ENCODE data around the gene NCOA5.

NCOA5 gene

GRCh38 chr20:46028772-46029371, 60.9 kb downstream of the NCOA5 start, which contains the start of gene SLC12A5:
SLC12A5 (plus strand) TSS chr20:46029215; CDS start chr20:46029345, 130 bp downstream.
- Histone ChIP-seq H3K79me2 (ENCODE audit: control insufficient read depth, insufficient read depth, low read length) (no peaks in the 10 kb centered on the region), H3K36me3 (ENCODE audit: control insufficient read depth, insufficient read depth, low read length) (no peaks in the 10 kb centered on the region), H3K56ac (ENCODE audit: low read length) (no peak within 1 kb of the TSS), H3K4ac (ENCODE audit: low read depth, low read length) (no peak within 1 kb of the TSS), H3K79me1 (ENCODE audit: low read length) (no peaks in the 10 kb centered on the region), H3K4me1 (ENCODE audit: control insufficient read depth, low read depth, low read length) (no peaks in the 10 kb centered on the region), H2BK15ac (replicated peaks; ENCODE audit: low read depth) (no peak within 1 kb of the TSS), H2BK120ac (ENCODE audit: low read depth, low read length) (no peak within 1 kb of the TSS), H4K8ac (ENCODE audit: low read depth, low read length) (no peak within 1 kb of the TSS), H2AK5ac (ENCODE audit: low read length) (no peak within 1 kb of the TSS), H3K27me3 (ENCODE audit: insufficient read depth, low read length, poor library complexity) (peaks cover 44% of the 10 kb centered on the region), H3K18ac (ENCODE audit: low read length) (no peak within 1 kb of the TSS), H3K23ac (ENCODE audit: low read length) (no peak within 1 kb of the TSS), H3K9ac (ENCODE audit: low read length) (no peak within 1 kb of the TSS), H3K4me3 (ENCODE audit: low read length) (no peak within 1 kb of the TSS), H4K5ac (ENCODE audit: low read length) (no peak within 1 kb of the TSS), H3K27ac (ENCODE audit: low read depth, low read length) (no peak within 1 kb of the TSS), H3K4me2 (ENCODE audit: low read length) (no peak within 1 kb of the TSS), H2BK5ac (ENCODE audit: low read length) (no peak within 1 kb of the TSS)
- DNase-seq: no peak
- no CpG with 5 or more reads among the region's 56 CpGs for WGBS (ENCODE audit: extremely low coverage, insufficient coverage, low lambda C conversion rate)

- Histone ChIP-seq H3K27me3 (ENCODE audit: insufficient read depth, low read length, poor library complexity) (peaks cover 37% of the 10 kb centered on the region), H3K56ac (ENCODE audit: low read length) (no peak overlapping the region), H3K36me3 (ENCODE audit: control insufficient read depth, insufficient read depth, low read length) (no peaks in the 10 kb centered on the region), H2BK120ac (ENCODE audit: low read depth, low read length) (no peak overlapping the region), H3K9ac (ENCODE audit: low read length) (no peak overlapping the region), H2BK15ac (replicated peaks; ENCODE audit: low read depth) (no peak overlapping the region), H3K79me1 (ENCODE audit: low read length) (no peaks in the 10 kb centered on the region), H3K23ac (ENCODE audit: low read length) (no peak overlapping the region), H3K18ac (ENCODE audit: low read length) (no peak overlapping the region), H3K27ac (ENCODE audit: low read depth, low read length) (no peak overlapping the region), H2AK5ac (ENCODE audit: low read length) (no peak overlapping the region), H2BK5ac (ENCODE audit: low read length) (no peak overlapping the region), H4K8ac (ENCODE audit: low read depth, low read length) (no peak overlapping the region), H3K4me2 (ENCODE audit: low read length) (no peak overlapping the region), H3K4me1 (ENCODE audit: control insufficient read depth, low read depth, low read length) (no peaks in the 10 kb centered on the region), H3K4ac (ENCODE audit: low read depth, low read length) (no peak overlapping the region), H3K4me3 (ENCODE audit: low read length) (no peak overlapping the region), H4K5ac (ENCODE audit: low read length) (no peak overlapping the region), H3K79me2 (ENCODE audit: control insufficient read depth, insufficient read depth, low read length) (no peaks in the 10 kb centered on the region)
- no peak for DNase-seq
- WGBS (ENCODE audit: extremely low coverage, insufficient coverage, low lambda C conversion rate): no CpG with 5 or more reads among the region's 7 CpGs
These were observed 61.7 kb downstream of the NCOA5 start for GRCh38 chr20:46028110-46028509.

GRCh38 chr20:46027245-46027853, 62.4 kb downstream of the NCOA5 start:
- Histone ChIP-seq H3K4me3 (ENCODE audit: low read length) (no peak overlapping the region), H2BK5ac (ENCODE audit: low read length) (no peak overlapping the region), H3K9ac (ENCODE audit: low read length) (no peak overlapping the region), H3K18ac (ENCODE audit: low read length) (no peak overlapping the region), H3K56ac (ENCODE audit: low read length) (no peak overlapping the region), H3K23ac (ENCODE audit: low read length) (no peak overlapping the region), H3K79me1 (ENCODE audit: low read length) (no peaks in the 10 kb centered on the region), H3K4me1 (ENCODE audit: control insufficient read depth, low read depth, low read length) (no peaks in the 10 kb centered on the region), H3K27me3 (ENCODE audit: insufficient read depth, low read length, poor library complexity) (peaks cover 29% of the 10 kb centered on the region), H3K27ac (ENCODE audit: low read depth, low read length) (no peak overlapping the region), H4K5ac (ENCODE audit: low read length) (no peak overlapping the region), H2AK5ac (ENCODE audit: low read length) (no peak overlapping the region), H2BK120ac (ENCODE audit: low read depth, low read length) (no peak overlapping the region), H3K79me2 (ENCODE audit: control insufficient read depth, insufficient read depth, low read length) (no peaks in the 10 kb centered on the region), H2BK15ac (replicated peaks; ENCODE audit: low read depth) (no peak overlapping the region), H3K4ac (ENCODE audit: low read depth, low read length) (no peak overlapping the region), H3K4me2 (ENCODE audit: low read length) (no peak overlapping the region), H4K8ac (ENCODE audit: low read depth, low read length) (no peak overlapping the region), H3K36me3 (ENCODE audit: control insufficient read depth, insufficient read depth, low read length) (no peaks in the 10 kb centered on the region)
- no CpG with 5 or more reads among the region's 4 CpGs for whole genome bisulfite sequencing (ENCODE audit: extremely low coverage, insufficient coverage, low lambda C conversion rate)
- peak; percentile 72 for DNase-seq

DNA sequence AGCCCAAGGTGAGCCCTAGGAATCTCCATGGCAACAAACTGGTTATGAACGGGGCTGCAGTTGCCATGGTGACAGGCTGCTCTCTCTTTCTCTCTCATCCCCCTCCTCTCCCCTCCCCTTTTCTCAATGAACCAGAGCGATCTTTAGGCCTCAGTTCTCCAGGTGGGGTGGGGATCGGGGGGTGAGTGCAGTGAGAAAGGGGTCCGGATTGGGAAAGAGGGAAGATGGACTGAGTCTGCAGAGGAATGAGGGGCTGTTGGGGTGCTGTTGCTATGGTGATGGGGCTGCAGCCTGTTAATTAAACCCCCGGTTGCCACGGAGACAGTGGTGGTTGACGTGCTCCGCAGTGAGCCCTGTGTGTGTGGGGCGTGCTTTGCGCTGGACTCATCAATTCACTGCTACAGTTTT, 64.4 kb downstream of the NCOA5 start:
- no peak overlapping the region for H3K27ac ChIP-seq (ENCODE audit: low read depth, low read length)
- no peak overlapping the region for H2BK120ac ChIP-seq (ENCODE audit: low read depth, low read length)
- WGBS (ENCODE audit: extremely low coverage, insufficient coverage, low lambda C conversion rate): no CpG with 5 or more reads among the region's 10 CpGs
- H3K4me3 ChIP-seq (ENCODE audit: low read length): no peak overlapping the region
- H3K79me1 ChIP-seq (ENCODE audit: low read length): no peaks in the 10 kb centered on the region
- H3K36me3 ChIP-seq (ENCODE audit: control insufficient read depth, insufficient read depth, low read length): no peaks in the 10 kb centered on the region
- no peak overlapping the region for H4K8ac ChIP-seq (ENCODE audit: low read depth, low read length)
- H3K27me3 ChIP-seq (ENCODE audit: insufficient read depth, low read length, poor library complexity): peaks cover 11% of the 10 kb centered on the region
- no peak overlapping the region for H2AK5ac ChIP-seq (ENCODE audit: low read length)
- no peak overlapping the region for H3K4ac ChIP-seq (ENCODE audit: low read depth, low read length)
- DNase-seq: no peak
- no peak overlapping the region for H2BK15ac ChIP-seq (replicated peaks; ENCODE audit: low read depth)
- H4K5ac ChIP-seq (ENCODE audit: low read length): no peak overlapping the region
- H3K23ac ChIP-seq (ENCODE audit: low read length): no peak overlapping the region
- no peak overlapping the region for H2BK5ac ChIP-seq (ENCODE audit: low read length)
- H3K56ac ChIP-seq (ENCODE audit: low read length): no peak overlapping the region
- H3K4me1 ChIP-seq (ENCODE audit: control insufficient read depth, low read depth, low read length): no peaks in the 10 kb centered on the region
- H3K79me2 ChIP-seq (ENCODE audit: control insufficient read depth, insufficient read depth, low read length): no peaks in the 10 kb centered on the region
- H3K18ac ChIP-seq (ENCODE audit: low read length): no peak overlapping the region
- H3K9ac ChIP-seq (ENCODE audit: low read length): no peak overlapping the region
- H3K4me2 ChIP-seq (ENCODE audit: low read length): no peak overlapping the region

- H3K27ac ChIP-seq (ENCODE audit: low read depth, low read length): no peak overlapping the region
These were observed 65.8 kb downstream of the NCOA5 start for GRCh38 chr20:46023999-46024398.

GRCh38 chr20:46023148-46023484, 66.6 kb downstream of the NCOA5 start:
- no CpG with 5 or more reads among the region's 8 CpGs for WGBS (ENCODE audit: extremely low coverage, insufficient coverage, low lambda C conversion rate)
- Histone ChIP-seq H3K27me3 (ENCODE audit: insufficient read depth, low read length, poor library complexity) (no peaks in the 10 kb centered on the region), H3K36me3 (ENCODE audit: control insufficient read depth, insufficient read depth, low read length) (no peaks in the 10 kb centered on the region)

More at GRCh38 chr20:46023999-46024398, 65.8 kb downstream of the NCOA5 start:
- Histone ChIP-seq H3K56ac (ENCODE audit: low read length) (no peak overlapping the region), H3K4me3 (ENCODE audit: low read length) (no peak overlapping the region), H4K5ac (ENCODE audit: low read length) (no peak overlapping the region), H3K79me2 (ENCODE audit: control insufficient read depth, insufficient read depth, low read length) (no peaks in the 10 kb centered on the region), H3K23ac (ENCODE audit: low read length) (no peak overlapping the region), H2BK5ac (ENCODE audit: low read length) (no peak overlapping the region), H3K4me2 (ENCODE audit: low read length) (no peak overlapping the region), H2BK15ac (replicated peaks; ENCODE audit: low read depth) (no peak overlapping the region), H4K8ac (ENCODE audit: low read depth, low read length) (no peak overlapping the region), H3K27me3 (ENCODE audit: insufficient read depth, low read length, poor library complexity) (peaks cover 6% of the 10 kb centered on the region), H2AK5ac (ENCODE audit: low read length) (no peak overlapping the region), H3K4ac (ENCODE audit: low read depth, low read length) (no peak overlapping the region), H3K36me3 (ENCODE audit: control insufficient read depth, insufficient read depth, low read length) (no peaks in the 10 kb centered on the region), H3K4me1 (ENCODE audit: control insufficient read depth, low read depth, low read length) (no peaks in the 10 kb centered on the region), H2BK120ac (ENCODE audit: low read depth, low read length) (no peak overlapping the region), H3K18ac (ENCODE audit: low read length) (no peak overlapping the region), H3K79me1 (ENCODE audit: low read length) (no peaks in the 10 kb centered on the region), H3K9ac (ENCODE audit: low read length) (no peak overlapping the region)
- WGBS (ENCODE audit: extremely low coverage, insufficient coverage, low lambda C conversion rate): no CpG with 5 or more reads among the region's 4 CpGs
- no peak for DNase-seq

More at GRCh38 chr20:46023148-46023484, 66.6 kb downstream of the NCOA5 start:
- H2BK5ac ChIP-seq (ENCODE audit: low read length): no peak overlapping the region
- H3K18ac ChIP-seq (ENCODE audit: low read length): no peak overlapping the region
- H3K56ac ChIP-seq (ENCODE audit: low read length): no peak overlapping the region
- no peak overlapping the region for H3K27ac ChIP-seq (ENCODE audit: low read depth, low read length)
- H3K4ac ChIP-seq (ENCODE audit: low read depth, low read length): no peak overlapping the region
- no peak overlapping the region for H4K5ac ChIP-seq (ENCODE audit: low read length)
- H3K79me2 ChIP-seq (ENCODE audit: control insufficient read depth, insufficient read depth, low read length): no peaks in the 10 kb centered on the region
- H2AK5ac ChIP-seq (ENCODE audit: low read length): no peak overlapping the region
- no peak overlapping the region for H3K9ac ChIP-seq (ENCODE audit: low read length)
- H2BK15ac ChIP-seq (replicated peaks; ENCODE audit: low read depth): no peak overlapping the region
- no peak overlapping the region for H3K4me3 ChIP-seq (ENCODE audit: low read length)
- H3K23ac ChIP-seq (ENCODE audit: low read length): no peak overlapping the region
- no peaks in the 10 kb centered on the region for H3K4me1 ChIP-seq (ENCODE audit: control insufficient read depth, low read depth, low read length)
- no peak for DNase-seq
- no peaks in the 10 kb centered on the region for H3K79me1 ChIP-seq (ENCODE audit: low read length)
- no peak overlapping the region for H3K4me2 ChIP-seq (ENCODE audit: low read length)
- H2BK120ac ChIP-seq (ENCODE audit: low read depth, low read length): no peak overlapping the region
- H4K8ac ChIP-seq (ENCODE audit: low read depth, low read length): no peak overlapping the region
